ENCODE results near the gene NPC2. TPM values are rescaled to one million over a fixed set of nuclear protein-coding genes. Genes with fewer than 3 reads are reported as not detected.

Gene NPC2
- 100 to 1,000 TPM in 7 of 9 donors, 10 to 100 TPM in 2; 69.4 to 374 (median 135) TPM for total RNA-seq
- 100 to 1,000 TPM; 126 to 145 TPM for polyA plus RNA-seq
- long read RNA-seq, donor 1, transcript NPC2-207 (5 exons, 1,035 nt) = major isoform, 70 of 71 reads
- long read RNA-seq, donor 1, partial matches to known transcripts = 0 of 71 reads
- long read RNA-seq, donor 1, other reads (novel, unspliced or antisense) = 1 of 71 reads
- long read RNA-seq, donor 2, transcript NPC2-207 (5 exons, 1,035 nt) = major isoform, 73 of 74 reads
- long read RNA-seq, donor 2, partial matches to known transcripts = 0 of 74 reads
- long read RNA-seq, donor 2, other reads (novel, unspliced or antisense) = 1 of 74 reads
- long read RNA-seq, donor 3, transcript NPC2-207 (5 exons, 1,035 nt) = major isoform, 52 of 52 reads
- long read RNA-seq, donor 3, partial matches to known transcripts = 0 of 52 reads
- long read RNA-seq, donor 3, other reads (novel, unspliced or antisense) = 0 of 52 reads

DNA sequence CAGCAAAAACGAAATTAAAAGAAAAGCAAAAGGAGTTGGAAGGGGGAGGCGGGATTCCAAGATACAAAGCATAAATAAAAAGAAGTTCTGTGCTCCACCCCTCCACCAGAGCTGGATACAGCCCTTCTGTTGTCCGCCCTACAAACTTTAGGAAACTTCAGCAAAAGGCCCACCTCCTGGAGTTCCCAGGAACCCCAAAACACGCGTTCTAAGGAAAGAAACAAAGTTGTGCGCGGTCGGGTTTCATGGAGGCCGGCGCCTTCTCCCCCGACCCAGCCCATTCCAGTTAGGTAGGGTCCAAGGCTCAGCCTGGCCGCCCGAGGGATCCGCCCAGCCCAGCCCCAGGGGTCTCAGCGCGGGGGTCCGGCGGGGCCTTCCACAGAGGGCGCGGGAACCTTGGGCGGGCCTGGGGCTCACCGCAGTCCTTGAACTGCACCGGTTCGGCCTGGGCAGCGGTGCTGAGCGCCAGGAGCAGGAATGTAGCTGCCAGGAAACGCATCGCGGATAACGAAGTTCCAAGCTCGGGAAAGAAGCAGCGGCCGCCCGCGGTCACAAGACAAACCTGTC lies at the start of gene NPC2:
Gene NPC2, minus strand, starts transcription at position 530 of the 567 bp plus-strand sequence. Its CDS starts 31 bp downstream, at position 499.
- ATAC-seq (peak in 1 of 4 donors; percentile 38), DNase-seq (no peak)
- intact Hi-C loops (cut with DNase I) = loop anchor here in 5 of 10 donors (2.0 to 10.0 kb wide), 4 partner anchors 102 to 131 kb away; partner anchors contain the start of gene LTBP2 (in 1 of the 5)
- Histone ChIP-seq H3K27ac (peak within 1 kb of the TSS; percentile 82 to 98 (median 92)), H3K27me3 (no peaks in the 10 kb centered on the region), H3K4me3 (peak within 1 kb of the TSS; percentile 74 to 97 (median 88)), H3K36me3 (peaks cover 0 to 23% (median 16%) of the 10 kb centered on the region in 9 donors), H3K4me1 (peaks cover 0 to 70% (median 40%) of the 10 kb centered on the region in 12 donors), H3K9me3 (no peaks in the 10 kb centered on the region)
- peak in 1 of 2 donors; percentile 64 for TF ChIP-seq POLR2A (IDR thresholded peaks at IDR 0.05)
- TF ChIP-seq, protein P1, sequence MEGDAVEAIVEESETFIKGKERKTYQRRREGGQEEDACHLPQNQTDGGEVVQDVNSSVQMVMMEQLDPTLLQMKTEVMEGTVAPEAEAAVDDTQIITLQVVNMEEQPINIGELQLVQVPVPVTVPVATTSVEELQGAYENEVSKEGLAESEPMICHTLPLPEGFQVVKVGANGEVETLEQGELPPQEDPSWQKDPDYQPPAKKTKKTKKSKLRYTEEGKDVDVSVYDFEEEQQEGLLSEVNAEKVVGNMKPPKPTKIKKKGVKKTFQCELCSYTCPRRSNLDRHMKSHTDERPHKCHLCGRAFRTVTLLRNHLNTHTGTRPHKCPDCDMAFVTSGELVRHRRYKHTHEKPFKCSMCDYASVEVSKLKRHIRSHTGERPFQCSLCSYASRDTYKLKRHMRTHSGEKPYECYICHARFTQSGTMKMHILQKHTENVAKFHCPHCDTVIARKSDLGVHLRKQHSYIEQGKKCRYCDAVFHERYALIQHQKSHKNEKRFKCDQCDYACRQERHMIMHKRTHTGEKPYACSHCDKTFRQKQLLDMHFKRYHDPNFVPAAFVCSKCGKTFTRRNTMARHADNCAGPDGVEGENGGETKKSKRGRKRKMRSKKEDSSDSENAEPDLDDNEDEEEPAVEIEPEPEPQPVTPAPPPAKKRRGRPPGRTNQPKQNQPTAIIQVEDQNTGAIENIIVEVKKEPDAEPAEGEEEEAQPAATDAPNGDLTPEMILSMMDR (IDR thresholded peaks at IDR 0.05) = no peak
- WGBS, 4 donors = 0 to 1% (median 0%) methylated on average over 29 to 35 of the region's 35 CpGs

- Histone ChIP-seq H3K9me3 (no peaks in the 10 kb centered on the region), H3K27ac (no peak overlapping the region), H3K27me3 (no peaks in the 10 kb centered on the region), H3K4me3 (no peak overlapping the region), H3K4me1 (no peaks in the 10 kb centered on the region), H3K36me3 (peaks cover 0 to 37% (median 0%) of the 10 kb centered on the region in 9 donors)
- TF ChIP-seq, protein P1 (IDR thresholded peaks at IDR 0.05) = no peak
- TF ChIP-seq POLR2A (IDR thresholded peaks at IDR 0.05) = no peak
- 82 to 89% (median 83%) methylated on average over 10 of the region's 10 CpGs for WGBS, 4 donors
- DNase-seq (peak in 2 of 5 donors; percentile 6 to 39), ATAC-seq (peak in 2 of 4 donors; percentile 7 to 25)
- intact Hi-C loops (cut with DNase I) = no loop called here
Observed at GRCh38 chr14:74542056-74542685, 49.1 kb upstream of the NPC2 start.

DNA sequence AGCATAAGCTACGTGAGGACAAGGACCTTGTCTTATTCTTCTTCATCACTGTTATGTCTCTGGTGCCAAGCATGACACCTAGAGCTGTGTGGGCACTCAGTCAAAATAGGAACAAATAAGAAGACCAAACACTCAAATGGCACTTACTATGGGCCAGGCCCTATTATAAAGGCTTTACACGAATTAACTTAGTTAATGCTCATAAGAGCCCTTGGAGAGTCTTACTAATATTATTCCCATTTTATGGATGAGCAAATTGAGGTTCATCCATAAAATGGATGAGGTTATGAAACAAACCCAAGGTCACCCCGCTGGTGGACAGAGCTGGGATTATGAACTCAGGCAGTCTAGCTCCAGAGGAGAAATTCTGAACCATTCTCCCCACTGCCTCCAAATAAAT lies 48.1 kb upstream of the NPC2 start:
- WGBS, 4 donors = 86 to 93% (median 92%) methylated on average over 3 of the region's 3 CpGs
- DNase-seq = no peak
- ATAC-seq = no peak
- Histone ChIP-seq H3K9me3 (no peaks in the 10 kb centered on the region), H3K27me3 (no peaks in the 10 kb centered on the region), H3K4me1 (no peaks in the 10 kb centered on the region), H3K36me3 (peaks cover 0 to 38% (median 0%) of the 10 kb centered on the region in 9 donors), H3K27ac (no peak overlapping the region), H3K4me3 (no peak overlapping the region)
- no peak for TF ChIP-seq POLR2A (IDR thresholded peaks at IDR 0.05)
- TF ChIP-seq, protein P1 (IDR thresholded peaks at IDR 0.05) = no peak
- intact Hi-C loops (cut with DNase I) = no loop called here

GRCh38 chr14:74539503-74539902 lies 46.4 kb upstream of the NPC2 start:
- H3K4me3 ChIP-seq = no peak overlapping the region
- peaks cover 0 to 39% (median 0%) of the 10 kb centered on the region in 9 donors for H3K36me3 ChIP-seq
- no peaks in the 10 kb centered on the region for H3K27me3 ChIP-seq
- no peak for ATAC-seq
- no peak for DNase-seq
- no peaks in the 10 kb centered on the region for H3K9me3 ChIP-seq
- WGBS, 4 donors = 72 to 89% (median 83%) methylated on average over 4 of the region's 4 CpGs
- no peaks in the 10 kb centered on the region for H3K4me1 ChIP-seq
- H3K27ac ChIP-seq = no peak overlapping the region
- intact Hi-C loops (cut with DNase I) = no loop called here
- TF ChIP-seq, protein P1 (IDR thresholded peaks at IDR 0.05) = no peak
- no peak for TF ChIP-seq POLR2A (IDR thresholded peaks at IDR 0.05)
